ENCODE data around the gene ABCG1. TPM values are rescaled to one million over a fixed set of nuclear protein-coding genes. Genes with fewer than 3 reads are reported as not detected.
A peak's percentile ranks its signal among the peaks of the same experiment; 100 is the strongest.

The ABCG1 gene
- total RNA-seq, 2 experiments from 2014 or later, result 9.8 to 11.1 TPM

DNA sequence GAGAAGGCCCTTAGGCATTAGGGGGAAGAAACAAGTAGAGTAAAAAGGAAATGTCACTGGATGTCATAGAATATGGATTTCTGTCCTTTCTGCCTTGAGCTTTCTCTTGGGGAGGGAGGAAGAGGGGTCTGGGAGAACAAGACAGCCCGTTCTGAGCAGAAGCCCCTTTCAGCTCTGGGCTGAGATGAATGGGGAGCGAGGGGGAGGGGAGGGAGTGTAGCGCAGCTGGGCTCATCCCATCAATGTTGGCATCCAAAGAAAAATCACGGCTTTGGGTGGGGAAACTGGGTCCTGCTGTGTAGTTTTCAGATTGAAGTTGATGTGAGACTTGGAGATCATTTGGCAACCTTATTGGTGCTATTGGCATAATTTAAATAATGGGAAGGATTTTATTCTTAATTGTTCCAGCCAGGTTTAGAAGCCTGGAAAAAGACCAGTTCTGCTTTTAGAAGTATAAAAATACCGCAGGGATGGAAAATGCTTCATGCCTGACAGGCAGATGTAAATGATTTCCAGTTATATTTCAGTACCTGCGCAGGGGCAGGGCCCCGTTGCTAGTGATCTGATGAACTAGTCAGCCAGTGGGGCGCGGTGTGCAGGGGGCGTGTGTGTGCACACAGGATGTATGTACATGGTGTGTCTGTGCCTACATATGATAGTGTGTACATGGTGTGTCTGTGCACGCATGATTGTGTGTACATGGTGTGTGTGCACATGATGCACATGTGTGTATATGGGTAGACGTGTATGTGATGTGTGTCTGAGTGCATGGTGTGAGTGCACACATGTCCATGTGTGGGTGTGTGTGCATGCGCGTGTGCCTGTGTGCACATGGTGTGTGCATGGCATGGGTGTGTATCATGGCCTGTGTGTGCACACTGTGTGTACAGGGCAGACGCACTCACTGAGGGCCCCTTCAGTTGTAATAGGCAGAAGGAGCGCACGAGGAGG is 36.0 kb downstream of the ABCG1 start:
- Mint-ChIP-seq H3K27me3 (no peaks in the 10 kb centered on the region), H3K4me1 (peaks cover 27% of the 10 kb centered on the region), H3K9me3 (no peaks in the 10 kb centered on the region), H3K36me3 (no peaks in the 10 kb centered on the region), H3K4me3 (no peak overlapping the region), H3K27ac (no peak overlapping the region)
- no peak for DNase-seq

DNA sequence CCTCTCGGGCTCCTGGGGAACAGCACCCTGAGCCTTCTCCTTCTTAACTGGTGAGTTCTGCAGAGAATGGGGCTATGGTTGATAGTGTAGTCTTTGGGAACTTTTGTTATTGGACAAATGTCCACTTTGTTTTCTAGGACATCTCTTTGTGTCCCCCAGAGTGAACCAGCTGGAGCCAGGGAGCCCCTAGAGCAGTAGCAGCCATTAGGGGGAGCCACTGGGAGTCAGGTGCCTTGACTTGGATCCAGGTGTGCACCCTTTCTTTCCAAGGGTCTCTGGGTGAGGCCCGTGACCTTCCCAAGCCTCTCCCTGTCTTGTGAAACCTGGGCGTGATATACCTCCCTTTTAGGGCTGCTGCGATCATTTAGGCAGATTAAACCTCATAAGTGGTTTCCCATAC is 36.9 kb downstream of the ABCG1 start:
- Mint-ChIP-seq H3K4me1 (peaks cover 27% of the 10 kb centered on the region), H3K36me3 (no peaks in the 10 kb centered on the region), H3K27ac (no peak overlapping the region), H3K9me3 (no peaks in the 10 kb centered on the region), H3K4me3 (no peak overlapping the region), H3K27me3 (no peaks in the 10 kb centered on the region)
- no peak for DNase-seq

DNA sequence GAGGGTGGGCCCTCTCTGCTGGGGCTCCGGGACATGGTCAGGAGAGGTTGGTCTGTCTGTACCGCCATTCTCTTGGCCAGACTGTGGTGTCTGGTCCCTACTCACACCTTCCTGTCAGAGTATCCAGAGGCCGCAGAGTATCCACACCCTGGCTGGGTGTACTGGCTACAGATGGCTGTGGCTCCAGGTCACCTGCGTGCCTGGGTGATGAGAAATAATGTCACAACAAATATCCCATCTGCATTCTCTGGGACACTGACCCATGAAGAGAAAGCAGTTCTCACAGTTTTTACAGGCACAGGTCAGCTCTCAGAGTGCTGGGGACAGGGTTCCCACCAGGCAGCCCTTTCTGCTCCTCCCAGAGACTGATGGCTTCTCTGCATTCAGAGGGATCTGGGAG is 37.4 kb downstream of the ABCG1 start:
- Mint-ChIP-seq H3K36me3 (no peaks in the 10 kb centered on the region), H3K4me1 (peaks cover 27% of the 10 kb centered on the region), H3K27ac (no peak overlapping the region), H3K4me3 (no peak overlapping the region), H3K27me3 (no peaks in the 10 kb centered on the region), H3K9me3 (no peaks in the 10 kb centered on the region)
- no peak for DNase-seq

DNA sequence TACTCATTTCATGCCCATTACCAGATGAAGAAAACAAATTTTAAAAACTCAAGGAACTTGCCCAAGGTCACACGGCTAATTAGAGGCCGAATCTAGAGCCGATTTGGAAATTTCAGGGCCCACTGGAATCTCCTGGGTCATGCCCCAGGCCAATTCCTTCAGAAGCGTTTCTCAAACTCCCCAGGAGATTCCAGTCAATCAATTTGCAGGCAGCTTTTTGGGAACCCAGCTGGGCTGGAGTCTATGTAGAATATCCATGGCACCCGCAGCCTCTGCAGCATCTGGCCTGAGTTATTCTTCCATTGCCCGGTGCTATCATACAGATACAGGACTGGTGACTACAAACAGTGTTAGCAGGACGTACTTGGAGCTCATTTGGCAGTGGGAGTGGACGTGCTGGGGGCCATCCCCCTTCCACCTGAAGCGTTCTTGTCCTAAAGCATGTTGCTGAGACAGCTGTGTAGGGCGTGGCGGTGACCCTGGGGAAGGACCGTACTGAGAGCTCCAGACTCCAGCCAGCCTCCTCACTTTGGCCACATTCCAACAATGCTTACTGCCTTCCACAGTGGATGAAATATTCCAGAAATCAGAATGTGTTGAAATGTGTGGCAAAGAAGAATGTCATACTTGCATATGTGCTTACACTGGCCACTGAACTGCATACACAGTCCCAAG is 38.3 kb downstream of the ABCG1 start:
- Mint-ChIP-seq H3K4me1 (peaks cover 27% of the 10 kb centered on the region), H3K36me3 (no peaks in the 10 kb centered on the region), H3K27me3 (no peaks in the 10 kb centered on the region), H3K4me3 (no peak overlapping the region), H3K27ac (no peak overlapping the region), H3K9me3 (no peaks in the 10 kb centered on the region)
- DNase-seq, result no peak

DNA sequence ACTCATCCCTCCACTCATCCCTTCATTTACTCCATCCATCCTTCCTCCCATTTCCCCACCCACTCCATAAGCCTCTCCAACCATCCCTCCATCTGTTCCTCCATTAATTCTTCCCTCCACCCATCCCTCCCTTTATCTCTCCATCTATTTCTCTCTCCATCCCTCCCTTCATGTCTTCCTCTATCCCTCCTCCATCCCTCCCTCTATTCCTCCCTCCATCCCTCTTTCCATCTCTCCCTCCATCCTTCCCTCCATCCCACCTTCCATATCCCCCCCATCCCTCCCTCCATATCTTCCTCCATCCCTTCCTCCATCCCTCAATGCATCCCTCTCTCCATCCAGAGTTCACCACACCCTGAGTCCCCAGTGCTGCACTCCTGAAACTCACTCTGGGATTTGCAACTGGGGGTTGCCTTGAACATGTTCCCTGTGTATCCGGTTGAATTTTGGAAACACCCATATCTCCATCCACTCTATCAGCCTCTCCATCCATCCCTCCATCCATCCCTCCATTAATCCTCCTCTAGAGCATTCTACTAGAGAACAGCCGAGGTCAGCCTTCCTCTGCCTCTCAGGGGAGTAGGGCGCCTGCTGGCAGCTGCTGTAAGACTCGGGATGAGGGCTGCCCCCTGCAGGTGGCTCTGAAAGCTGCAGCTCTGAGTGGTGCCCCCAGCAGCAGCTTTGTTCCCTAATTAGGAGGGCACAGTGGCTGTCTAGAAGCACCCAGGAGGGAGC is 39.4 kb downstream of the ABCG1 start:
- DNase-seq, result peak; percentile 79
- H3K4me1 Mint-ChIP-seq, result peaks cover 24% of the 10 kb centered on the region
- no peak overlapping the region for H3K4me3 Mint-ChIP-seq
- no peaks in the 10 kb centered on the region for H3K27me3 Mint-ChIP-seq
- no peaks in the 10 kb centered on the region for H3K9me3 Mint-ChIP-seq
- no peaks in the 10 kb centered on the region for H3K36me3 Mint-ChIP-seq
- peak overlapping the region; percentile 8 for H3K27ac Mint-ChIP-seq

DNA sequence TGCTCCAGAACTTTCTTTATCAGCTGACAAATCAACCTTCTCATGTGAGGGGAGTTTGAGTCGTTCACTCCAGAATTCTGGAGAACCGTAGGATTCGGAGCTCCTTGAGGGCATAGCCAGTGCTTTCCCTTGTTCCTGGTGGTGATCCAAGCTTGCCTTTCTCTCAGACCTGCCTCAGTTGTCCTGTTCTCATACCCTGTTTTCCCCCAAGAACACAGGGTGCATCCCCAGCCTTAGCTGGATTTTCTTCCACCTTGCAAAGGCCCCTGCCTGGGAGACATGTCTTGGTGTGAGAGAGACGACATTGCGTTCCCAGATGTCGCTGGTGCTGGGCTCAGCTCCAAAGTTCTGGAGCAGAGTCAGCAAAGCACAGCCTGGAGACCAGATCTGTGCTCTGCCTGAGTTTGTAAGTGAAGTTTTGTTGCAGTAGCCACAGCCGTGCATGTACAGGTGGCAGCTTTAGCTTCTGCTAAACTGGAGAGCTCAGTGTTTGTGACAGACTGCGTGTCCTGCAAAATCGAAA is 40.0 kb downstream of the ABCG1 start:
- Mint-ChIP-seq H3K9me3 (no peaks in the 10 kb centered on the region), H3K4me3 (no peak overlapping the region), H3K4me1 (peaks cover 18% of the 10 kb centered on the region), H3K27ac (no peak overlapping the region), H3K27me3 (no peaks in the 10 kb centered on the region), H3K36me3 (no peaks in the 10 kb centered on the region)
- no peak for DNase-seq

DNA sequence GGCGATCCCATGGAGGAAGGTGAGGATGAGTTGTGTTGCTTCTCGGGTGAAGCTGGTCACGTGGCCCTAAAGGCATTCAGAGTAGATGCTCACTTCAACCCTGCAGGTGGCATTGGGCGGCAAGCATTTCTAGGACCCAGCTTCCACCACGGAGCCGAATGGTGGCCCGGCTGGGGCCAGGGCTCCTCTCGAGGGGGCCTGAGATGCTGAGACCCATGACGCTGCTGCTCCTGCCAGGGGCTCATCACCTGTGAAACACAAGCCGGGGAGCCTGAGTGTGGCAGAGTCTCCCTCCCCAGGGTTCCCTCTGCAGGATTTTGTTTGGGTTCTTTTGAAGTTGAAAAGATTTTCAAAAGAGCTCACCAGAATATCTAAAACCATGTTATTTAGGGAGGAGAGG is 41.2 kb downstream of the ABCG1 start:
- Mint-ChIP-seq H3K4me3 (no peak overlapping the region), H3K4me1 (peaks cover 11% of the 10 kb centered on the region), H3K27me3 (no peaks in the 10 kb centered on the region), H3K27ac (no peak overlapping the region), H3K36me3 (no peaks in the 10 kb centered on the region), H3K9me3 (no peaks in the 10 kb centered on the region)
- DNase-seq, result no peak

DNA sequence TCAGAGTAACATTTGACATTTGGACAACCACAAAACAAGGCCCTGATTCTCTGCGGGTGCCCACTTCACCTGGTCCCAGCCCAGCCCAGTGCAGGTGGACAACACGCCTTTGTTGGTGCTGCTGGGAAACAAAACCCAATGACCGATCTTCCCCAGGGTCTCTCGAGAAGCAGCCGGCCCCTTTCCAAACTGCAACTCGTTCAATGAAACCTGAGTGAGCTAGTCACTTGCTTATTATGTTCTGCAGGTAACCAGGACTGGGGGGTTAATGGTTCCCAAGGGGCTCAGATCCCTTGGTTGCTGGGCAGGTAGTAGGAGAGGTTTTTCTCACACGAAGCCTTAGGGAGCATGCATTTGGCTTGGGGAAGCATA is 42.9 kb downstream of the ABCG1 start:
- no peaks in the 10 kb centered on the region for H3K9me3 Mint-ChIP-seq
- H3K4me3 Mint-ChIP-seq, result no peak overlapping the region
- no peak for DNase-seq
- H3K27ac Mint-ChIP-seq, result no peak overlapping the region
- H3K4me1 Mint-ChIP-seq, result peaks cover 14% of the 10 kb centered on the region
- no peaks in the 10 kb centered on the region for H3K36me3 Mint-ChIP-seq
- no peaks in the 10 kb centered on the region for H3K27me3 Mint-ChIP-seq

DNA sequence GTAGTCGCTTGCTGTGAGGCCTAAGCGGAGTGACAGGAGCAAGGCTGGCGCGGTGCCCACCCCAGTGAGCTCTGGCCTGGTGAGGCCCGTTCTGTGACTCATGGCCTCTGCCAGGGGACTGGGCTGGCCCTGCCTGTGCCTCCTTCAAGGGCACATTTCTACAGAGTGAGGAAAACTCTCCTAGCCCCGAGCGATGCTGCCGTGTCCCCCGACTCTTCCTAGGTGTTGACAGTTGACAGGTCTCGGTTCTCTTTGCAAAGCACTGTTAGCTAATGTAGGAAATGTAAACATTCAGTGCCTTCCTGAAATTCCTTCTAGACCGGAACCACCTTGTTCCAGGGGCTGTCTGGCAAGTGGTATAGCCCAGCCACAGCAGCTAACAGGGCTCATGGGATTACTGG is 43.9 kb downstream of the ABCG1 start:
- no peaks in the 10 kb centered on the region for H3K9me3 Mint-ChIP-seq
- H3K36me3 Mint-ChIP-seq, result peaks cover 2% of the 10 kb centered on the region
- H3K27ac Mint-ChIP-seq, result no peak overlapping the region
- no peaks in the 10 kb centered on the region for H3K27me3 Mint-ChIP-seq
- peaks cover 20% of the 10 kb centered on the region for H3K4me1 Mint-ChIP-seq
- no peak overlapping the region for H3K4me3 Mint-ChIP-seq
- no peak for DNase-seq

DNA sequence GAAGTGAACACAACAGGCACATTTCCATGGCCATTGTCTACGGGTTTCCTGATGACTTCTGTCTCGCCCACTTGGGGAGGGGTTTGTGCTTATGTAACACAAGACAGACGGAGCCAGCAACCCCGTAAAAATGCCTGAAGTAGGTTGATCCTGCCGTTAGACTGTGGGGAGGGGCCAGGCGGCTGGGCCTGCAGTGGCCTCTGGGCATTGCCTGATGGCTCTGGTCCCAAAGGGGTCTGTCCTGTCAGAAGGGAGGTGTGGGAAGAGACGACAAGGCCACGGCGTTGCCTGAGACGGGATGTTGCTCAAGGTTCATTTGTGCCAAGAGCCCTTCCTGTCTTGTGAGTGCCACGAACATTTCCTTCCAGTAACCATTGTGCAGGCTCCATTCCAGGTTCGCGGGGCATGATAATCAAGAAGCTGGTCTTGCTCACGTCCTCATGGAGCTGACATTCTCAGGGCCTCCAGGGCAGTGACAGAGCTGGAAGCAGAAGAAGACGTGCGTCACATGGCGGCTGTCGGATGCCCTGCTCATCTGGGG is 44.7 kb downstream of the ABCG1 start:
- H3K4me3 Mint-ChIP-seq, result no peak overlapping the region
- peaks cover 2% of the 10 kb centered on the region for H3K36me3 Mint-ChIP-seq

DNA sequence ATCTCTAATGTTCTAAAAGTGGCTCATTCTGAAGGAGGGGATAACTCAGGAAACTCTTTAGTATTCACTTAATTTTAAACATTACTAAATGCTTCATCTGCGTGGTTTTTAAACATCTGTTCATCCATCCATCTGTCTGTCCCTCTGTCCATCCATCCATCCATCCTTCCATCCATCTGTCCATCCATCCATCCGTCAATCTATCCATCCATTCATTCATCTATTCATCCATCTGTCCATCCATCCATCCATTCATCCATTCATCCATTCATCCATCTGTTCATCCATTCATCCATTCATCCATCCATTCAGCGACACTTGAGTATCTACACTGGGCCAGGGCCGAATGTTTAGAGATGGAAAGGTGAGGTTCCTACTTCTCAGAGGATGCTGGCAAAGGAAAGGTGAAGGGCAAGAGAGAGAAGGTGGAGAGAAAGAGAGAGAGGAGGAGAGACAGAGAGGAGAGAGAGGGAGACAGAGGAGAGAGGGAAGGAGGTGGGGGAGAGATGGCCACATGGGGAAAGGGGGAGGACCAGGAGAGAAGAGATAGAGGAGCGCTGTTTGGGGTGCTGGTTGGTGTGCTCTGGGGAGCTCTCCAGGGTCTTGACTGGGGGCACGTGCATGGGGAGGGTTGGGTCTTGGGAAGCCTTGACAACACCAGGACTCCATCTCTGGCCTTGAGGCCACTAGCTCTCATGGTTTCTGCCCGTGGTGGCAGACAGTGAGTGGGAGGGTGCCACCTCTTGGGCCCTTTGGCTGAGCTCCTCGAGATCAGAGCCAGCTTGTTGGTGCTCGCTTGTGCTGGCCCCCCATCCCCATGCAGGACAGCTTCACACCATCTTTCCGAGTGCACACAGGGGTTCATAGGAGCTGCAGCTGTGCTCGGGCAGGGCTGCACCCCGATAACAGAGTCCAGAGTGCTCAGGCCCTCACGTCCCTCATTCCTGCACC is 45.6 kb downstream of the ABCG1 start:
- H3K4me3 Mint-ChIP-seq, result no peak overlapping the region
- no peak overlapping the region for H3K27ac Mint-ChIP-seq
- DNase-seq, result no peak
- H3K27me3 Mint-ChIP-seq, result no peaks in the 10 kb centered on the region
- peaks cover 27% of the 10 kb centered on the region for H3K4me1 Mint-ChIP-seq
- H3K9me3 Mint-ChIP-seq, result no peaks in the 10 kb centered on the region
- H3K36me3 Mint-ChIP-seq, result peaks cover 2% of the 10 kb centered on the region

More for the DNA sequence above, 44.7 kb downstream of the ABCG1 start:
- H3K4me1 Mint-ChIP-seq, result peaks cover 21% of the 10 kb centered on the region
- no peak overlapping the region for H3K27ac Mint-ChIP-seq
- DNase-seq, result no peak
- H3K27me3 Mint-ChIP-seq, result no peaks in the 10 kb centered on the region
- no peaks in the 10 kb centered on the region for H3K9me3 Mint-ChIP-seq

DNA sequence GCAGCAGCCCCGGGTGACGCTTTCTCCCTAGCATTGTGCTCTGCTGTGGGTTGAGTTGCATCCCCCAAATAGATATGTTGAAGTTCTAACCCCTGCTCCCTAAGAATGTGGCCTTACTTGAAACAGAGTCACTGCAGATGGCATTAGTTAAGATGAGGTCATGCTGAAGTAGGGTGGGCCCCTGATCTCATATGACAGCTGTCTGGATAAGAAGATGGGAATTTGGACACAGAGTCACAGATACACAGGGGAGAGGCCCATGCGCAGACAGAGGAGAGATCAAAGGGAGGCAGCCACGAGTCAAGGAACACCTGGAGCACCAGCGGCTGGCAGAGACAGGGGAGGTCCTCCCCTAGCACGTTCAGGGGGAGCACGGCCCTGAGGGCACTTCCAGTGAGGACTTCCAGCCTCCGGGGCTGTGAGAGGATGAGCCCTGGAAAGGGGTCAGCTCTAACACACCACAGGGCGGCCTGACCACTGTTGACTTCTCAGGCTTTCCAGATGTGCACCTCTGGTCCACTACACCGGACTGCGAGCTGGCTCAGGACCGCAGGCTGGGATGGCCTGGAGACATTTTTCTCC is 46.4 kb downstream of the ABCG1 start:
- Mint-ChIP-seq H3K27me3 (no peaks in the 10 kb centered on the region), H3K4me3 (no peak overlapping the region), H3K36me3 (peaks cover 2% of the 10 kb centered on the region), H3K27ac (no peak overlapping the region), H3K4me1 (peaks cover 30% of the 10 kb centered on the region), H3K9me3 (no peaks in the 10 kb centered on the region)
- DNase-seq, result no peak

DNA sequence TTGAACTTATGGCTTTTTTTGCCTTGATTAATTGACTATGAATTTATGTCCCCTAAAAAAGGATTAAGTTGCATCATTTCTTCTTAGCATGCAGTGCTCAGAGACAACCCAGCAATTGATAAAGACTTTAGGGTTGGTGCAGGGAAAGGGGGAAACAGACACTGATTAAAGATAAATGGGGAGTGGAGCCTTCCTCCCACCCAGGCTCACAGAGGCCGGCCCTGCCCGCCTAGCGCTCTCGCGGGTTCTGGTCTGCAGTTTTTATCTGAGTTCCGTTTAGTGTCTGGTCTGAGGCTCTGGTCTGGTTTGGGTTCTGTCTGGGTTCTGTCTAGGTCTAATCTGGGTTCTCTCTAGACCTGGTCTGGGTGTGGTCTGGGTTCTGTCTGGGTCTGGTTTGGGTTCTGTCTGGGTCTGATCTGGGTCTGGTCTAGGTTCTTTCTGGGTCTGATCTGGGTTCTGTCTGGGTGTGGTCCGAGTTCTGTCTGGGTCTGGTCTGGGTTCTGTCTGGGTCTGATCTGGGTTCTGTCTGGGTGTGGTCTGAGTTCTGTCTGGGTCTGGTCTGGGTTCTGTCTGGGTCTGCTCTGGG is 48.1 kb downstream of the ABCG1 start:
- Mint-ChIP-seq H3K27me3 (no peaks in the 10 kb centered on the region), H3K4me1 (peaks cover 30% of the 10 kb centered on the region), H3K4me3 (no peak overlapping the region), H3K36me3 (peaks cover 2% of the 10 kb centered on the region), H3K9me3 (no peaks in the 10 kb centered on the region), H3K27ac (no peak overlapping the region)
- no peak for DNase-seq
